ENCODE measurements around the gene STK11.

The STK11 gene

DNA sequence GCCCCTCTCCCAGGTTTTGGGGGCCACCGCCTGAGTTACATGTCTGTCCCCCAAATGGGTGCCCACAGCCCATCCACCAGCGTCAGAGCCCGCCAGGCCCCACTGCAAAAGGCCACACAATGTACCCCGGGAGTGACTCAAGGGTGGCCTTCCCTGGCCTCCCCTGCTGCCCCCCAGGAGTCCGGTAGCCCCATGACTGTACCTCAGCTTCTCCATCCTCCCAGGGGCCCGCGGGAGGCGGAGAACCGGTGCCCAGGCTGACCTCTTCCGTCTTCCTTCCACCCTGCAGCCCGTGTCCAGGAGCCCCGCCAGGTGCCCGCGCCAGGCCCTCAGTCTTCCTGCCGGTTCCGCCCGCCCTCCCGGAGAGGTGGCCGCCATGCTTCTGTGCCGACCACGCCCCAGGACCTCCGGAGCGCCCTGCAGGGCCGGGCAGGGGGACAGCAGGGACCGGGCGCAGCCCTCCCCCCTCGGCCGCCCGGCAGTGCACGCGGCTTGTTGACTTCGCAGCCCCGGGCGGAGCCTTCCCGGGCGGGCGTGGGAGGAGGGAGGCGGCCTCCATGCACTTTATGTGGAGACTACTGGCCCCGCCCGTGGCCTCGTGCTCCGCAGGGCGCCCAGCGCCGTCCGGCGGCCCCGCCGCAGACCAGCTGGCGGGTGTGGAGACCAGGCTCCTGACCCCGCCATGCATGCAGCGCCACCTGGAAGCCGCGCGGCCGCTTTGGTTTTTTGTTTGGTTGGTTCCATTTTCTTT is 21.9 kb downstream of the STK11 start:
- no peak for DNase-seq
- Histone ChIP-seq H3K27me3 (replicated peaks; ENCODE audit: control insufficient read depth, insufficient read depth, low read length, poor library complexity, severe bottlenecking) (no peaks in the 10 kb centered on the region), H3K4me1 (ENCODE audit: control insufficient read depth, insufficient read depth, low read length, poor library complexity, severe bottlenecking) (no peaks in the 10 kb centered on the region), H3K4me3 (ENCODE audit: insufficient read depth, low read depth, low read length, poor library complexity, severe bottlenecking) (no peak overlapping the region), H3K27ac (ENCODE audit: insufficient read depth, low read length, poor library complexity, severe bottlenecking) (no peak overlapping the region), H3K36me3 (ENCODE audit: control insufficient read depth, insufficient read depth, low read length) (peaks cover 35% of the 10 kb centered on the region), H3K9me3 (ENCODE audit: control insufficient read depth, low read length) (no peaks in the 10 kb centered on the region)

DNA sequence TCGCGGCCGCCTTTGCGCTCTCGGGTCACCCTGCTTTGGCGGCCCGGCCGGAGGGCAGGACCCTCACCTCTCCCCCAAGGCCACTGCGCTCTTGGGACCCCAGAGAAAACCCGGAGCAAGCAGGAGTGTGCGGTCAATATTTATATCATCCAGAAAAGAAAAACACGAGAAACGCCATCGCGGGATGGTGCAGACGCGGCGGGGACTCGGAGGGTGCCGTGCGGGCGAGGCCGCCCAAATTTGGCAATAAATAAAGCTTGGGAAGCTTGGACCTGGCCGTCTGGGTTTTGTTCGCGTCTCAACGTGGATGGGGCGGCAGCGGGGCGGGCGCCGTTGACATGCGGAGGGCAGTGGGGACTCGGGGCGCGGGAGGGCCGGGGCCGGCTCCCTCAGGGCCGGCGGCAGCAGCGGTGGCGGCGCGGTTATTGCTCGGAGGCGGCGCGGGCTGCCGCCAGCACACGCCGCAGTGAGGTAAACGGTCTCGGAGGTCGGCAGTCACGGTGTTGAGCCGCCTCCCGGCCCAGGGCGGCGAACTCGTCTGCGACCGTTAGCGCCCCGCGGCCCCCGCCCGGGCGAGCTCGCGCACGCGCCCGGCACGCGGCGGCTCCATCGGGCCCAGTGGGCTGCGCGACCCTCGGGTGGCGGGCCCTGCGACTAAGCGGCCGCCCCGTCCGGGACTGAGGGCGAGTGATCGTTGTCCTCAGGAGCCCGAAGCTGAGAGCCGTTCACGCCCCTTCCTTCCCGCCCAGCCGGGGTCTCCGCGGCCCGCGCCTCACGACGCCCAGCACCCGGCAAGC is 22.8 kb downstream of the STK11 start:
- Histone ChIP-seq H3K27ac (ENCODE audit: insufficient read depth, low read length, poor library complexity, severe bottlenecking) (no peak overlapping the region), H3K36me3 (ENCODE audit: control insufficient read depth, insufficient read depth, low read length) (peaks cover 26% of the 10 kb centered on the region), H3K9me3 (ENCODE audit: control insufficient read depth, low read length) (no peaks in the 10 kb centered on the region), H3K27me3 (replicated peaks; ENCODE audit: control insufficient read depth, insufficient read depth, low read length, poor library complexity, severe bottlenecking) (no peaks in the 10 kb centered on the region), H3K4me3 (ENCODE audit: insufficient read depth, low read depth, low read length, poor library complexity, severe bottlenecking) (no peak overlapping the region), H3K4me1 (ENCODE audit: control insufficient read depth, insufficient read depth, low read length, poor library complexity, severe bottlenecking) (no peaks in the 10 kb centered on the region)
- DNase-seq: no peak

DNA sequence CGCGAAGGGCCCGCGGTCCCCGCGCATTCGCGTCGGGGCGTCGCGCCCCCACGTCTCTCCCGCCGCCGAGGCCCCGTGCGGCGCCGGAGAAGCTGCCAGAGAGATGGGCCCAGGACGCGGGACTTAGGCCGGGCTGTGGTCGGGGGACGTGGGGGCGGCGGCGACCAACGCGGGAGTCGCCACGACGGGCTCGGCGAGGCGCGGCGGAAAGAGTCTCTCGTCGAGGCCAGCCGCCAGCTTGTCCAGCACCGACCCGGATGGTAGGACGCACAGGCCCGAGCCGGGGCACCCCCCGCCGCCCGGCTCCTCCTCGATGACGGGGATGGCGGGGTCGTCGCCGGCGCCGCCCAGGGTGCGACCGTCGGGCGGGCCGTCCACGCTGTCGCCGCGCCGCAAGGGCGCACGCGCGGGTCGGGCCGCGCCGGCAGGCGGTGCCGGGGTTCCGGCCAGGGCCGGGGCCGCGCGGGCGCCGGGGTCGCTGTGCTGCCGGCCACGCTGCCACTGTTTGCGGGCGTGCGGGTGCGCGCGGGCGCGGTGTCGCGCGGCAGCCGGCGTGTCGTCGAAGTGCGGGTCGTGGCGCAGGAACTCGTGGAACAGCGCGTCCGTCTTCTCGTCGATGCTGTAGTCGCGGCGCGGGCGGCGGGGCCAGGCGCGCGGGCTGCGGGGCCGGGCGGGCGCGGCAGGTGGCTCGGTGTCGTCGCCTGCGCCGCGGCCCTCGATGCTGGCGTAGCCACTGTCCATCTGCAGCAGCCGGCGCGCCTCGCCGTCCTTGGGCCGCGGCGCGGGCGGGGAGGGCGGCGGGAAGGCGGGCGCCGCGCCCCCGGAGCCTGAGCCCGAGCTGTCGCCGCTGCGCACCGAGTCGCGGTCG is 23.7 kb downstream of the STK11 start:
- Histone ChIP-seq H3K4me1 (ENCODE audit: control insufficient read depth, insufficient read depth, low read length, poor library complexity, severe bottlenecking) (no peaks in the 10 kb centered on the region), H3K9me3 (ENCODE audit: control insufficient read depth, low read length) (no peaks in the 10 kb centered on the region), H3K36me3 (ENCODE audit: control insufficient read depth, insufficient read depth, low read length) (peaks cover 17% of the 10 kb centered on the region), H3K27ac (ENCODE audit: insufficient read depth, low read length, poor library complexity, severe bottlenecking) (no peak overlapping the region), H3K4me3 (ENCODE audit: insufficient read depth, low read depth, low read length, poor library complexity, severe bottlenecking) (no peak overlapping the region), H3K27me3 (replicated peaks; ENCODE audit: control insufficient read depth, insufficient read depth, low read length, poor library complexity, severe bottlenecking) (no peaks in the 10 kb centered on the region)
- DNase-seq: no peak

DNA sequence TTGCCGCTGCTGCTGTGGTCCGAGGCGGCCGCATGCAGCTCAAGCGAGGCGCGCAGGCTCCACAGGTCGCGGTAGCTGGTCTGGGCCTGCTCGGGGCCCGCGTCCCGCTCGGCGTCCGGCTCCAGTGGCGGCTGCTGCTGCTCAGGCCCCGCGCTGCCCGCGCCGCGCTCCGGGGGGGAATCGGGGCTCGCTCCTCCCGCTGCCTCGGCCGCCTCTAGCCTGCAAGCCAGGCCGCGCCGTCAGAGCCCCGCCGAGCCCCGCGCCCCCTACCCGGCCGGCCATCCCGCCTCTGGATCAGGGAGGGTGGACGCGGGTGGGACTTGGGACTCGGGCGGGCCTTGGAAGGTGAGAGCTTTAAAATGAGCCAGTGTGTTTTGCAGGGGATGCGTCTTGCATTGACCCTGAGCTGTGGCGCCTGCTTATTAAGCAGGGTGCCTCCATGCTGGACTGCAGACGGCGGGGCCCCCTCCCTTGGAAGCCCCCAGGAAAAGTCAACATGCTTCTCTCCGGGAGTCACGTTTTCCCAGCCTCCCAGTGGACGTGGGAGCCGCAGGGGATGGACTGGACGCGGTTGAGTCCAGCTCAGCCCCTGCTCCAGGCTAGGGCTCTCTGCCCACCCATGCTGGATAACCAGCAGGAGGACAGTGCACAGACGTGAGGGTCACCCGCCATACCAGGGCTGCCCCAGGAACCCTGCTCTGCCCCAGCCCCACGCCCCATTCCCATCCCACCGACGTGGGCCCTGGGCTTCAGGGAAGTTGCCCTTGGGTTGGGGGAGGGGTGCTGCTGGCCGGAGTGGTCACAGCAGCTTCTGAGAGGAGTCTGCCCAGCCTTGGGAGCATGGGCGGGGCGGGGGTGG is 24.6 kb downstream of the STK11 start:
- no peak overlapping the region for H3K4me3 ChIP-seq (ENCODE audit: insufficient read depth, low read depth, low read length, poor library complexity, severe bottlenecking)
- H3K36me3 ChIP-seq (ENCODE audit: control insufficient read depth, insufficient read depth, low read length): peaks cover 15% of the 10 kb centered on the region
- H3K27me3 ChIP-seq (replicated peaks; ENCODE audit: control insufficient read depth, insufficient read depth, low read length, poor library complexity, severe bottlenecking): no peaks in the 10 kb centered on the region
- DNase-seq: no peak
- no peaks in the 10 kb centered on the region for H3K9me3 ChIP-seq (ENCODE audit: control insufficient read depth, low read length)
- no peak overlapping the region for H3K27ac ChIP-seq (ENCODE audit: insufficient read depth, low read length, poor library complexity, severe bottlenecking)
- H3K4me1 ChIP-seq (ENCODE audit: control insufficient read depth, insufficient read depth, low read length, poor library complexity, severe bottlenecking): no peaks in the 10 kb centered on the region

DNA sequence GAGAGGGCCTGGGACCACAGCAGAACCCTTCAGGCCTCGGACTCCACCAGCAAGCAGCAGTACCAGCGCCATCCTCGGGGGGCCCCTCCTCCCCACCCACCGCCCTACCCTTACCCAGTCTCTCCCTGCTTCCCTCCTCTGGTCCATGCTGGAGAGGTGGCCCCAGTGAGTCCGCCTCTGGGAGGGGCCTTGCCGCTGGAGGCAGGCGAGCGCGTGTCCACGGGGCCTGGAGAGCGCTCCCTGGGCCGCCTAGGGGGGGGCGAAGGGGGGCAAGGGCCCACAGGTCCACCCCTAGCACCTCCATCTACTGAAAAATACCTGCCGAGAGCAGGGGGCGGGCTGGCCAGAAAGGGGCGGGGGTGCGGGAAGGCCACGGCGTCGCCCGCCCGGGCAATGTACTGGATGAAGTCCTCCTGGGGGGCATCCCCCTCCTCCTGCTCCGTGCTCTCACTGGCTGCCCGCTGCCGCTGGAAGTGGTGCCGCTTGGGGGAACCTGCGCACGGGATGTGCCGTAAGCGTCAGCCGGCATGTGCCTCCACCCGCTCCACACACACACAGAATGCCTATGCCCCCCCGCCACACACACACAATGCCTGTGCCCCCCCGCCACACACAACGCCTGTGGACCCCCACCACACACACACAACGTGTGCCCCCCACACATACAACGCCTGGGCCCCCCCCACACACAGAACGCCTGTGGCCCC is 25.4 kb downstream of the STK11 start:
- H3K27ac ChIP-seq (ENCODE audit: insufficient read depth, low read length, poor library complexity, severe bottlenecking): no peak overlapping the region
- H3K4me3 ChIP-seq (ENCODE audit: insufficient read depth, low read depth, low read length, poor library complexity, severe bottlenecking): no peak overlapping the region
- no peaks in the 10 kb centered on the region for H3K4me1 ChIP-seq (ENCODE audit: control insufficient read depth, insufficient read depth, low read length, poor library complexity, severe bottlenecking)
- no peak for DNase-seq
- H3K36me3 ChIP-seq (ENCODE audit: control insufficient read depth, insufficient read depth, low read length): peaks cover 15% of the 10 kb centered on the region
- H3K27me3 ChIP-seq (replicated peaks; ENCODE audit: control insufficient read depth, insufficient read depth, low read length, poor library complexity, severe bottlenecking): no peaks in the 10 kb centered on the region
- no peaks in the 10 kb centered on the region for H3K9me3 ChIP-seq (ENCODE audit: control insufficient read depth, low read length)

DNA sequence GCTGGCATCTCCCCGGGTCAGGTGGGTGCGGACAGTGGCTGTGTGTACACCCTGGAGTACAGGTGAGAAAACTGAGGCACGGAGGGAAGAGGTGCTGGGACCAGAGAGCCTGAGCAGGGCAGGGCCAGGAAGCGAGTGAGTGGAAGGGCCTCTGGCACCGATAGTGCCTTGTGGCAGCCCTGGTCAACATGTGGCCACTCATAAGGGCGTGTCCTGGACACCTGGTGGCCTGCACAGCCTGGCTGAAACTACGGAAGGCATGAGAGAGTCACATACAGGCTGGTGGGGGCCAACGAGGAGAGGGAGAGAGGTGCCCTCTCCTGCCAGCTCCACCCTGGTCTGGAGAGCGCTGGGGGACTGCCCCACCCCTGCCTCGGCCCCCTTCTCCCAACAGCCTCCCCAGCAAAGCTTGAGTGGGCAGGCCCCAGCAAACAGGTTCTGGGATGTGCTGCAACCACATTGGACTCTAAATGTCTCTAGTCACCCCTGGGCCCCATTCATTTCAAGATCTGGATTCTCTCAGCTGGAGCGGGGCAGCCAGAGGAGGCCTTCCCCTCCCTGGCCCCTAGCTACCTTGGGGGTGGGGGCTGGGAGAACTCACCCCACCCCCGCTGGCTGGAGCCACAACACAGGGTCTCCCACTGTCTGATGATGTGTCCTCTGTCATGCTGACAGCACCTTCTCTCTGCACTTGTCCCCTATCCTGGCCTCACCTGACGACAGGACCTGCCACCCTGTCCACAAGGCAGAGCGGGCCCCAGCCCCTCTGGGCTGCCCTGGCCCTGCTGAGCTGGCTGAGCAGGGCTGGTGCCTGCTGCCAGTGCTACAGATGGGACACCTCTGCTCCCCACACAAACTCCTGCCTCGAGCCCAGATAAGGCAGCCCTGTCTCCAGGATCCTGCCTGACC is 26.4 kb downstream of the STK11 start:
- Histone ChIP-seq H3K9me3 (ENCODE audit: control insufficient read depth, low read length) (no peaks in the 10 kb centered on the region), H3K36me3 (ENCODE audit: control insufficient read depth, insufficient read depth, low read length) (peaks cover 10% of the 10 kb centered on the region), H3K4me3 (ENCODE audit: insufficient read depth, low read depth, low read length, poor library complexity, severe bottlenecking) (no peak overlapping the region), H3K27ac (ENCODE audit: insufficient read depth, low read length, poor library complexity, severe bottlenecking) (no peak overlapping the region), H3K27me3 (replicated peaks; ENCODE audit: control insufficient read depth, insufficient read depth, low read length, poor library complexity, severe bottlenecking) (peaks cover 2% of the 10 kb centered on the region), H3K4me1 (ENCODE audit: control insufficient read depth, insufficient read depth, low read length, poor library complexity, severe bottlenecking) (no peaks in the 10 kb centered on the region)
- no peak for DNase-seq

DNA sequence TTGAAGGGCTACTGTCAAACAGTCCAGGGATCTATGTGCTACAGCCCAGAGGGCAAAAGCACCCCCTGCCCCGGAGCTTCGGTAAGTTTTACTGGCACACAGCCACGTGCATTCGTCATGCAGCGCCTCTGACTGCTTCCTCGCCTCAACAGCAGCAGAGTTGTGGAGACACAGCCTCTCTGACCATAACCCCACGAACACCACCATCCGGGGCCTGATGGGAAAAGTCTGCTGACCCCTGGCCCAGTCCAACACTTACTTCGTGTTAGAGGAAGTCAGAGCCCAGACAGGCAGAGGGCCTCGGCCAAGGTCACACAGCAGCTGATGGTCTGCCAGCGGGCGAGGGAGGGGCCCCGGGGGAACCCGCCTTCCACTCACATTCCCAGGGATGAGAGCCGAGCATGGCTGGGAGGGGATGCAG is 27.1 kb downstream of the STK11 start:
- no peak overlapping the region for H3K27ac ChIP-seq (ENCODE audit: insufficient read depth, low read length, poor library complexity, severe bottlenecking)
- peaks cover 6% of the 10 kb centered on the region for H3K27me3 ChIP-seq (replicated peaks; ENCODE audit: control insufficient read depth, insufficient read depth, low read length, poor library complexity, severe bottlenecking)
- H3K9me3 ChIP-seq (ENCODE audit: control insufficient read depth, low read length): no peaks in the 10 kb centered on the region
- H3K4me3 ChIP-seq (ENCODE audit: insufficient read depth, low read depth, low read length, poor library complexity, severe bottlenecking): no peak overlapping the region
- H3K4me1 ChIP-seq (ENCODE audit: control insufficient read depth, insufficient read depth, low read length, poor library complexity, severe bottlenecking): no peaks in the 10 kb centered on the region
- no peak for DNase-seq
- H3K36me3 ChIP-seq (ENCODE audit: control insufficient read depth, insufficient read depth, low read length): peaks cover 3% of the 10 kb centered on the region

DNA sequence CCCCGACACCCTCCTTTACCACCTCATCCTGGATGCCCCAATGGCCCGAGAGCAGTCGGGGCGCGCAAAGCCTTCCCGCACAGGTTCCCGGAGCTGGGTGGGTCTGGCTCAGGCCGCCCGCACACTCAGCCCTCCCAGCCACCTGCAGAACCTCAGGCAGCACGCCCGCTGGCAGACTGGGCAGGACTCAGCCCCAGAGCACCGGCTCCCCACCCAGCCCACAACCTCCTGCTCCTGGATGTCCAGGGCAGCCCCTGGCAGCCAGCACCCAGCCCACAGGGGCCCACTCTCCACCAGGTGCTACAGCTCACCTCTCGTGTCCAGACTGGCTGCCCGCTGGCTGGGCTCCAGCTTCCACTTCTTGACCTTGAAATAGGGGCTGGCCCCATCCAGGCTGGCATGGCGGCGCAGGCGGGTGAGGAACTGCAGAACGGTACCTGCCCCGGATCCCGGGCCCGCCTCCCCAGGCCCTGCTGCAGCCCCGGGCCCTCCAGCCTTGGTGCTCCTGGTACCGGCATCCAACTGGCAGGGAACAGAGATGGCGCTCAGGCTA is 27.6 kb downstream of the STK11 start:
- no peak for DNase-seq
- Histone ChIP-seq H3K4me1 (ENCODE audit: control insufficient read depth, insufficient read depth, low read length, poor library complexity, severe bottlenecking) (peaks cover 1% of the 10 kb centered on the region), H3K4me3 (ENCODE audit: insufficient read depth, low read depth, low read length, poor library complexity, severe bottlenecking) (no peak overlapping the region), H3K27me3 (replicated peaks; ENCODE audit: control insufficient read depth, insufficient read depth, low read length, poor library complexity, severe bottlenecking) (peaks cover 6% of the 10 kb centered on the region), H3K27ac (ENCODE audit: insufficient read depth, low read length, poor library complexity, severe bottlenecking) (no peak overlapping the region), H3K9me3 (ENCODE audit: control insufficient read depth, low read length) (no peaks in the 10 kb centered on the region), H3K36me3 (ENCODE audit: control insufficient read depth, insufficient read depth, low read length) (no peaks in the 10 kb centered on the region)

Measured in effector memory CD4-positive, alpha-beta T cell (primary cell).